GM19193 (cell line): ENCODE data around the gene HAPLN1.

Source experiments
- POLR2A ChIP-seq: IDR thresholded peaks from 4 replicates; pipeline ENCODE4 v1.6.1; 2011; ENCODE audit not compliant: insufficient read depth, insufficient read length; ENCODE audit errors: extremely low read depth

Gene HAPLN1

GRCh38 chr5:83686251-83686650, 34.4 kb downstream of the HAPLN1 start:
- no peak for TF ChIP-seq POLR2A

DNA sequence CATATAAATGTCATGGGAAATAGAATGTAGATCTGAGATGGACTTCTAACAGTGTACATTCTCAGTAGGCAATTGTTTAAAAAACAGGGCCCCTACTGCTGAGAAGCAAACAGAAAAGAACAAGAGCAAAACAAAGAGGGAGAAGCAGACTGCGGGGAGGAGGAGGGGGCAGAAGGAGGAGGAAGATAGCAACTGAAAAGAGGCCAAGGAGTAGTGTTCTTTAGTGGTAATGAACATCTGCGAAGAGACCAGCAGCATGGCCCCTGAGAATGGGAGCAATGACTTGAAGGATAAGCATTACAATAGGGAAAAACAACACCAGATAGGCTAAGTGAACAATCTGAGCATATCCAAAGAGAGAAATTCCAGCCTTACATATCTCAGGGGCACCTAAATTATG, 36.8 kb downstream of the HAPLN1 start:
- no peak for TF ChIP-seq POLR2A

DNA sequence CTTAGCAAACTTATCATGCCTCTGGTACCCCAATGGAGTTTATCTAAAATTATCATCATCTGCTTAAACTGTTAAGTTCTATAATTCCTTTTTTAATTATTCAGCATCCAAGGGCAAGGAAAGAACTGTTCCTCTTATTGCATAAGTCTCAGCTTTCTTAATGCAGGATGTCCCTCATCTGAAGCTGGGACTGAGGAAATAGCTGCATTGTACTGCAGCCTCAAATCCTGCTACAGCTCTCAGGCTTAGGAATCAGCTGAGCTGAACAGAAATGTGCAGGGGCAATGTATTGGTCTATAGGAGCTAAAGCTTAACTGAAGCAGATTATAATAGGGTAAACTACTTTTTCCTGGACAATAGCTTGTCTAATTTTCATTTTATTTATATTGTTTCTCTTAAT, 48.0 kb downstream of the HAPLN1 start:
- no peak for TF ChIP-seq POLR2A

DNA sequence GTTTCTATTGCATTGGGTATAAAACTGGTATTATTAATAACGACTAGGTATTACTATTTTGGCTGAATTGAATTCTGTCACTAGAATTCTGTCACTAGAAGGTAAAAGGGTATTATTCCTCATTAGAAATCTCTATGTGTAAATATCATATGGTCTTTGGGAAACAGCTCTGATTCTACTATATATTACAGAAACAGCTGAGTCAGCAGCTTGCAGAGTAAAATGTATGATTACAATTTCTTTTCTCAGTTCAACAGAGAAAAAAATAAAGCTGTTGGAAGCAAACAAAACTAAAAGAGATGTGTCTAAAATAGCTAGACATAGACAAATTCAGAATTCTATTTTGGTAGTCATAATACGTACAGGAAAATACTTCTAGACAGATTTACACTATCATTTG, 48.5 kb downstream of the HAPLN1 start:
- TF ChIP-seq POLR2A, result no peak

GRCh38 chr5:83665631-83666030, 55.0 kb downstream of the HAPLN1 start:
- TF ChIP-seq POLR2A, result no peak

DNA sequence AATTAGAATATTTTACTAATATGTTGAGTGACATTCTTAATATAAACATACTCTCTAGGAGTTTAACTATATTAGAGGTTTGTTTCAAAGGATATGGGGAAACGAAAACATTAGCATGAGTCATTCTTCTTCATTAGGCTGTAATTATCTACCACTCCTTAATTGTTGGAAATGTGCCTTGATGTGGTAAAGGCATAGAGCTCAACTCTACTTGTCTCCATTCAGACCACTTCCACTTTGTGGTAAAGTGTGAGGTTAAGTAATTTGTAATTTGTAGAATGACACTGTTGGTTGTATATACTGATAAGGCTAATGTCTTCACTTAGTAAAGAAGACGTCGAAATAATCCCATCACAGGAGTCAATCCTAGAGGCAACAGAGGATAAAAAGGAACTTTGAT, 58.1 kb downstream of the HAPLN1 start:
- TF ChIP-seq POLR2A, result no peak

- TF ChIP-seq POLR2A, result no peak
Observed at GRCh38 chr5:83657807-83658525, 62.7 kb downstream of the HAPLN1 start.

DNA sequence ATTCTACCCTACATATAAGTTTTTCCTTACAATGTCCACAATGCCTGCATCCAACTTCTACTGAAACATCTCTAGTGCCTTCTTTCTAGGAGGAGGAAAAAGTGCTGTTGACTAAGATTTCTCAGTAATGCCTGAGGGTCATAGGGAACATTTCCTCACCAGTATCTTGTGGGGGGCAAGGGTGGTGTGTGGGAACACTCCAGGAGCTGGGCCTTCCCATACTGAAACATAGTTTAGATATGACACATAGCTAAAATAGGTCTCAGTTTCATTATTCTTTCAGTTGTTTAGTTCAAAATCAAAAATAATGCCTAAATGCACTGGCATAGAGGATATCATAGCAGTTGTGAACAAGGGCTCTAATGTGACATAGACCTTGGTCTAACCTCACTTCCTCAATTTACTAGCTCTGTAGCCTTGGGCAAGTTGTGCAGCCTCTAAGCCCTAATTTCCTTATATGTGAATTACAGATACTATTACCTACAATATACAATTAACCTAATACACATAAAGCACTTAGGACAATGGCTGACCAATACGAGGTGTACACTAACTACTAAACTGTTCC, 66.1 kb downstream of the HAPLN1 start:
- no peak for TF ChIP-seq POLR2A

- no peak for TF ChIP-seq POLR2A
Observed at GRCh38 chr5:83653669-83654068, 67.0 kb downstream of the HAPLN1 start.

GRCh38 chr5:83645936-83646335, 74.7 kb downstream of the HAPLN1 start:
- TF ChIP-seq POLR2A, result no peak

- TF ChIP-seq POLR2A, result no peak
Observed at GRCh38 chr5:83644301-83644700, 76.4 kb downstream of the HAPLN1 start.

GRCh38 chr5:83641946-83642345, 78.7 kb downstream of the HAPLN1 start:
- no peak for TF ChIP-seq POLR2A

DNA sequence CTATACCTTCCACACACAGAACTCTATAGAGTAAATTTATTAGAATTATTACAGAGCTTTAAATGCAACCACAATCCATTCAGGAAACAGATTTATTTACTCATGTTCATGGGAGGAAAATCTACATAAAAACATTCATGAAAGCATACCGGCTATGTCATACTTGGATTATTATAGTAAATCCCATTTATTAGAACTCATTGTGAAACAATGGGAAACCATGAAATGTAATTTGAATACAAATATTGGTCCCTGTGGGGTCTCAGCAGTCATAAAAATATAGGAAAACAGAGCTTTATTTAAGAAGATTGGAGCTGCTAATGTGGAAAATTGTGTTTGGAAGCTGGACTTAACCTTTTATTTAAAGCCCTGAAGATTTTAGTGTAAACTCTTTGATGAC, 80.7 kb downstream of the HAPLN1 start:
- no peak for TF ChIP-seq POLR2A

DNA sequence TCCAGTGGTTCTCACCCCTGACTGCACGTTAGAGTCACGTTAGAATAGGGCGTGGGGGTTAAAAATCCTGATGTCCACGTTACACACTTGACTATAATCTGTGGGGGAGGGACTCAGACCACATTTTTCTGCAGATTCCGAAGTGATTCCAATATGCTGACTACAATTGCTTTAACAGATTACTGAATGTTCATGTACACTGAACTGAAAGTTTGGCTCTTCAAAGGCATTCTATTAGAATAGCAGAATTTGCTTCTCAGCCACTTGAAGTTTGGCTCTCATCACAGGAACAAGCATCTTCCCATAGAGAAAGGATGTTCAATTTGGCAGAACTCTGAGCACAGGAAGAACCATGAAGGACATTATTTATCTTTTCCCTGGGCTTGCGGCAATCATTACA, 84.5 kb downstream of the HAPLN1 start:
- TF ChIP-seq POLR2A, result no peak

GRCh38 chr5:83633285-83633684, 87.4 kb downstream of the HAPLN1 start:
- no peak for TF ChIP-seq POLR2A

GRCh38 chr5:83632874-83633273, 87.8 kb downstream of the HAPLN1 start:
- no peak for TF ChIP-seq POLR2A

DNA sequence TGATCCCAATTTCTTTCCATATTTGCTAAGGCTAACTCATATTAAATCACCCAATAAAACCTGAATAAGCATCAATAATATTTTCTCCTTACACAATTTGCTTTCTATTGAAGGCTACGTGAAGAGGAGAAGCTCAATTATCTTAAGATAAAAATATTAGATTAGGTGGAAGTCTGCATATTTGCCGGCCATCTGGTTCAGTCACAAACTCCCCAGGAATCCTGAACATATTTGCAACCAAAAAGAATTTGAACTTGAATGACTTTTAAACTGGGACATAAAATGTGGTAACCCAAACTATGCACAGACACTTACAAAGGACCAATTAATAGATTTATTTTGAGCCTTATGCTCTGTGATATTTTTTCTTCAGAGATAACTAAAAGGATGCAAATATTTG, 92.3 kb downstream of the HAPLN1 start:
- no peak for TF ChIP-seq POLR2A
